Activated CD4-positive, alpha-beta T cell treated with anti-CD3 and anti-CD28 coated beads, Interleukin-2, amount 50 U/mL, for 1 hour (primary cell): ENCODE measurements around the gene ACOT7.

ENCODE experiments used
- DNase-seq: peaks from one replicate; pipeline ENCODE4 v3.0.0-alpha.2; 2020

The ACOT7 gene

GRCh38 chr1:6359216-6360116 lies 34.1 kb downstream of the ACOT7 start:
- peak; percentile 40 for DNase-seq

GRCh38 chr1:6358757-6359201 lies 34.8 kb downstream of the ACOT7 start:
- peak; percentile 50 for DNase-seq

GRCh38 chr1:6358144-6358624 lies 35.4 kb downstream of the ACOT7 start:
- no peak for DNase-seq

- DNase-seq = no peak
These were observed 36.2 kb downstream of the ACOT7 start for GRCh38 chr1:6357243-6357936.

GRCh38 chr1:6355621-6356020 lies 37.9 kb downstream of the ACOT7 start:
- DNase-seq = no peak

DNA sequence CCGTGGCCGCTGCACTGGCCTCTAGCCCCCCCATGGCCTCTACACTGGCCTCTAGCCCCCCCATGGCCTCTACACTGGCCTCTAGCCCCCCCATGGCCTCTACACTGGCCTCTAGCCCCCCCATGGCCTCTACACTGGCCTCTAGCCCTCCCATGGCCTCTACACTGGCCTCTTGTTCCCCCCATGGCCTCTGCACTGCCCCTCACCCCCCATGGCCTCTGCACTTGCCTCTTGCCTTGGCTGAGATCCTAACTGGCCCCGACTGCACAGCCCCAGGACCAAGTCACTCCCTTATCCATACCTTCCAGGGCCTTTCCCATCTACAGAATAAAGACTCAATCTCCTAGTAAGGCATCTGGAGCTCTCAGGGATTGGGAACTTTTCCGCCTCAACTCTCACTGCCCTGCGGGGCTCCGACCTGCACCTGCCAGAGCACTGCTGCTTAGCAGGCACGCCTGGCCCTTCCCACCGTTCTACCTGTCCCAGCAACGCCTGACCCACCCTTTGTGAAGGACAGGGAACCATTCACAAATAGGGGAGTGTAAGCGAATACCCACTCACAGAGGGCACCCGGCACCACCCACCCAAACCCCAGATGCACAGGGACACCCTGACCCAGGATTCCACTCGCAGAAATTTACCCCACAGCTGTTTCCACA lies 38.8 kb downstream of the ACOT7 start:
- no peak for DNase-seq

GRCh38 chr1:6353955-6354658 lies 39.5 kb downstream of the ACOT7 start:
- DNase-seq = no peak

GRCh38 chr1:6353619-6353954 lies 40.0 kb downstream of the ACOT7 start:
- DNase-seq = no peak

DNA sequence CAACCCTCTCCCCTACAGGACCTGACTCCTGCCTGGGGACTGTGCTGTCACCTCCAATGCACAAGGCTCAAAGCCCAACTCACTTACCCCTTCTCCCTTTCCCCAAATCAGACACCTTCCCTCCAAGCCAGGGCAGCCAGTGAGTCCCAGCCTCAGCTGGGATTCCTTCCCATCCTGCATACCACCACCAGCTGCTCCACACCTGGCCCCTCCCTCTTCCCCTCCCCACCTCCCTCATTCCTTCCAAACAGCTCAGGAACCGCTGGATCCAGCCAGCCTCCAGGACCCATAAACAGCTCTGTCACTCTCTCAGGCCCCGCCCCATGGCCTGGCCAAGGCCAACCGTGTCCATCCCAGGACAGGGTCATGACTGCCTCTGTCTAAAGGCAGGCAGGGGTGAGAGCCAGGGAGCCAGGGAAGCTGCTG lies 41.4 kb downstream of the ACOT7 start:
- DNase-seq = no peak

- DNase-seq = no peak
These were observed 42.0 kb downstream of the ACOT7 start for GRCh38 chr1:6351480-6352137.

DNA sequence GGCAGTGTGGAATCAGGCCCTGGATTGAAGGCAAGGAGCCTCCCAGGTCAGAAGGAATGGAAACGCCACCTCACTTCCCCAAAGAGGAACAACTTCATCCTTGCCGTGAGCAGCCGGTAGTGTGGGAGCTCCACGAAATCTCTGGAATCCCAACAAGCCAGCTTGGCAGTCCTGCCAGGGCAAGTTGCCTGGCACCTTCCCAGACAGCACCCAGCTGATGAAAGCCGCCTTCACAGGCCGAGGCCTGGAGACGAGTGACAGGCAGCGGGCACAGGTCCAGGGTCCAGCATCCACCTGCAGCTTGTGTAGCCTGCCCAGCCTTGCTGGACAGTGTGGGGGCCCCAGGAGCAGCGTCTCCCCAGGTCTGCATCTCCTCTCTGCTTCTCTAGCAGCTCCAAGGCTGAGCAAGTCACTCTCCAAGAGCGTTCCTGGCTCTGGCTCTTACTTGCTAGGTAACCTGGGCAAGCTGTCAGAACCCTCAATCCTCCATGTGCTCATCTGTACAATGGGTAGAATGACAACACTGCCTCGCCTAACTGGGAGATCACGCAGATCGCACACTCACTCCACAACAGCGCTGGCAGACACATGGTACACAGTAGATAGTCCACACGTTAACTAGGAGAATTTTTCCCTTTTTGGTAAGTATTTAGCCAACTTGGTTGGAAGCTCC lies 43.0 kb downstream of the ACOT7 start:
- no peak for DNase-seq

- DNase-seq = no peak
These were observed 44.2 kb downstream of the ACOT7 start for GRCh38 chr1:6349254-6349943.

DNA sequence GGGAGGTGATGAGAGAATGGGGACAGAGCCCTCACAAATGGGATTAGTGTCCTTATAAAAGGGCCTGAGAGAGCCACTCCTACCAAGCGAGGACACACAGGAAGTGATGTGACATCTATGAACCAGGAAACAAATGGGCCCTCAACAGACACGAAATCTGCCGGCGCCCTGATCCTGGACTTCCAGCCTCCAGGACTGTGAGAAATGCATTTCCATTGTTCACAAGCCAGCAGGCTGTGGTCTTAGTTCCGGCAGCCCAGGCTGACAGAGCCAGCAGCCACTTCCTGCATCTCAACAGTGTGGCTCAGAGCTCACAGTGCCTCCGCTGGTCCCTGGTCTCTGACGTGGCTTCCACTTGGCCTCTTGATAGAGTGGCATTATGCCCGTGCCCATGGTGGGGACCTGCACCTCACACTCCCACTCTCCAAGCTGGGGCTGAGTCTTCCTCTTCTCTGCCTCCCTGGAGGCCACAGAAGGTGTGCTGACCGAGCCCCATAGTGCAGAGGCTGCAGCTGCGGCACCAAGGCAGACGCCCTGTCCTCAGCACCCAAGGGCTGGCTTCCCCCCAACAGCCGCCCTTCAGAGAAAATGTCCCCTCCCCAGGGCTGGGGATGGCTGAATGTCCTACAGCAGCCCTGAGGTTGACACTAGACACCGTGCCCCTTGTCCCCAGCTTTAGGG lies 44.9 kb downstream of the ACOT7 start:
- peak; percentile 40 for DNase-seq

DNA sequence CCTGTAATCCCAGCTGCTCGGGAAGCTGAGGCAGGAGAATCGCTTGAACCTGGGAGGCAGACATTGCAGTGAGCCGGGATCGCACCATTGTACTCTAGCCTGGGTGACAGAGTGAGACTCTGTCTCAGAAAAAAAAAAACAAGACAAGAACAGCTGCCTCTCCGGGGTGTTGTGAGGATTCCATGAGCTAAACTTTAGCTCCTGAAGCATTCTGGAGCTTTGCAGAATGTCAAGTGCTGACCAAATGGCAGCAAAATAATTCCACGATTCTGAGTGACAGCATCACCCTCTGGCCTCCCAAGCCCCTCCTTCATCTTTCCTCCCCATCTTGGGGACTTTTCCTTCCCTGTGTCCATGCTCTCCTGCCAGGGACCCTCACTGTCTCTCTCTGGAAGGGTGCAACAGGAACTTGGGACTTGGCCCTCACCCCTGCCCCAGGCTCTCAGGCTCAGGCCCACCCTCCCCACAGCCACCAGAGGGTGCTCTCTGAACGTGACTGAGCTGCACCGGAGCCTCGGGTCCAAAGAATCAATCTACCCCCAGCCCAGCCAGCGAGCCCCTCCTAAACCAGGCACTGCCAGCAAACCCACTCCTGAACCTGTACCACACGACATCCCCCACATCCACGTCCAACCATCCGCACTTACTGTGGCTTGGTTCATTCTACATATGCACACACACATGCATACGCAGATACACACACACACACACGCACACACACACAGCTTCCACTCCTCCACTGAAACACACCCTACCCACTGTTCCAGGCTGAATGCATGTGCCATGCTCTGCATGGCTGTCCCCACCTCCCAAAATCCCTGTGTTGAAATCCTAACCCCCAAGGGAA lies 45.7 kb downstream of the ACOT7 start:
- DNase-seq = peak; percentile 73

DNA sequence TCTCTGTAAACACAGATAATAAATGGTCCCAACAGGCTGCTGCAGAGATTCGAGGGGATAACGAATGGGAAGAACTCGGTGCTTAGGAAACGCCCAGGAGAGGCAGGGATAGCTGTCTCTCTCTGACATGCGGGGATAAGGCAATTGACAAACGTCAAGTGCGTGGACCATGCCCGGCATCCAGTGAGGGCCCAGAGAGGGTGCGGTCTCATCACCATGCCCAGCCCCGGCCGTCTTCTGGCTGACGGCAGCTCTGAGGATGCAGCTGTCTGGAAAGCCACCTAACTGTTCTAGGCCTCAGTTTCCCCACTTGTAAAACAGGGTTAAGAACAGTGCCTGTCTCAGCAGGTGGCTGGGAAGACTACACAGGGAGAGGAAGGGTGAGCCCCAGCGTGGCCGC lies 48.1 kb downstream of the ACOT7 start:
- no peak for DNase-seq

- no peak for DNase-seq
These were observed 48.6 kb downstream of the ACOT7 start for GRCh38 chr1:6345009-6345408.

- DNase-seq = peak; percentile 62
These were observed 49.8 kb downstream of the ACOT7 start for GRCh38 chr1:6343506-6344405.

- no peak for DNase-seq
These were observed 51.5 kb downstream of the ACOT7 start for GRCh38 chr1:6342056-6342455.
